HUES6 (cell line): ENCODE data around the gene ARMC7.
"Not testable (repeated sequence)": the region's sequence is repeated elsewhere in the genome, so short reads cannot be mapped to it uniquely, and the experiment has no call there.

Experiments
- H3K27ac ChIP-seq: 2 replicates; pipeline ENCODE4 v1.7.0; 2013; ENCODE audit warnings: low read depth, mild to moderate bottlenecking, low read length, inconsistent platforms
- H3K27me3 ChIP-seq: 2 replicates; pipeline ENCODE4 v1.6.1; 2013; ENCODE audit warnings: low read length; ENCODE audit not compliant: control insufficient read depth, insufficient read depth
- H3K36me3 ChIP-seq: 2 replicates; pipeline ENCODE4 v1.6.1; 2013; ENCODE audit warnings: low read length; ENCODE audit not compliant: control insufficient read depth, insufficient read depth
- H3K4me1 ChIP-seq: 2 replicates; pipeline ENCODE4 v1.6.1; 2013; ENCODE audit warnings: low read length; ENCODE audit not compliant: control insufficient read depth, insufficient read depth
- H3K4me3 ChIP-seq: 2 replicates; pipeline ENCODE4 v1.5.1; 2013; ENCODE audit warnings: low read depth, low read length
- H3K9ac ChIP-seq: one replicate; pipeline ENCODE4 v1.6.1; 2013; ENCODE audit warnings: mild to moderate bottlenecking, low read length
- H3K9me3 ChIP-seq: 2 replicates; pipeline ENCODE4 v1.6.1; 2013; ENCODE audit warnings: low read depth, low read length; ENCODE audit not compliant: control insufficient read depth, insufficient read depth

Gene ARMC7

GRCh38 chr17:75130632-75131277 is 21.0 kb downstream of the ARMC7 start:
- Histone ChIP-seq H3K4me3 (peak overlapping the region; percentile 88), H3K36me3 (peaks cover 27% of the 10 kb centered on the region), H3K4me1 (peaks cover 5% of the 10 kb centered on the region), H3K9me3 (no peaks in the 10 kb centered on the region), H3K27ac (peak overlapping the region; percentile 98), H3K9ac (peak overlapping the region; percentile 94), H3K27me3 (no peaks in the 10 kb centered on the region)

GRCh38 chr17:75131278-75132017 is 21.7 kb downstream of the ARMC7 start, which contains the start of gene NT5C:
Gene NT5C (minus strand): TSS chr17:75131742. CDS start chr17:75131707, 35 bp downstream.
- Histone ChIP-seq H3K4me3 (peak within 1 kb of the TSS; percentile 88), H3K36me3 (peaks cover 34% of the 10 kb centered on the region), H3K4me1 (peaks cover 5% of the 10 kb centered on the region), H3K9me3 (no peaks in the 10 kb centered on the region), H3K27ac (peak within 1 kb of the TSS; percentile 98), H3K9ac (peak within 1 kb of the TSS; percentile 94), H3K27me3 (no peaks in the 10 kb centered on the region)

GRCh38 chr17:75132018-75133000 is 22.5 kb downstream of the ARMC7 start:
- peak overlapping the region; percentile 98; the same call in 1 of the 2 replicates for H3K27ac ChIP-seq
- not testable (repeated sequence) for H3K9me3 ChIP-seq, H3K27me3 ChIP-seq, H3K4me1 ChIP-seq
- H3K4me3 ChIP-seq: peak overlapping the region; percentile 88
- peaks cover 40% of the 10 kb centered on the region for H3K36me3 ChIP-seq
- peak overlapping the region; percentile 94 for H3K9ac ChIP-seq

- Histone ChIP-seq H3K27ac (no peak overlapping the region), H3K27me3 (no peaks in the 10 kb centered on the region), H3K9me3 (no peaks in the 10 kb centered on the region), H3K4me3 (no peak overlapping the region), H3K4me1 (peaks cover 5% of the 10 kb centered on the region), H3K9ac (no peak overlapping the region), H3K36me3 (peaks cover 44% of the 10 kb centered on the region)
Observed at GRCh38 chr17:75133001-75133400, 23.2 kb downstream of the ARMC7 start.

- peaks cover 48% of the 10 kb centered on the region for H3K36me3 ChIP-seq
- H3K4me3 ChIP-seq, H3K27ac ChIP-seq, H3K9me3 ChIP-seq, H3K9ac ChIP-seq, H3K4me1 ChIP-seq, H3K27me3 ChIP-seq: not testable (repeated sequence)
Observed at GRCh38 chr17:75133607-75134347, 24.0 kb downstream of the ARMC7 start.

- peaks cover 52% of the 10 kb centered on the region for H3K36me3 ChIP-seq
- H3K9me3 ChIP-seq: no peaks in the 10 kb centered on the region
- peaks cover 2% of the 10 kb centered on the region for H3K4me1 ChIP-seq
- no peak overlapping the region for H3K4me3 ChIP-seq
- no peak overlapping the region for H3K9ac ChIP-seq
- no peaks in the 10 kb centered on the region for H3K27me3 ChIP-seq
- no peak overlapping the region for H3K27ac ChIP-seq
Observed at GRCh38 chr17:75135452-75135851, 25.7 kb downstream of the ARMC7 start.

GRCh38 chr17:75135946-75136345 is 26.2 kb downstream of the ARMC7 start:
- Histone ChIP-seq H3K9ac (no peak overlapping the region), H3K27ac (no peak overlapping the region)

GRCh38 chr17:75137762-75138161 is 28.0 kb downstream of the ARMC7 start:
- H3K4me1 ChIP-seq, H3K27ac ChIP-seq, H3K9me3 ChIP-seq, H3K27me3 ChIP-seq, H3K4me3 ChIP-seq, H3K9ac ChIP-seq: not testable (repeated sequence)
- H3K36me3 ChIP-seq: peaks cover 73% of the 10 kb centered on the region

More at GRCh38 chr17:75135946-75136345, 26.2 kb downstream of the ARMC7 start:
- H3K4me1 ChIP-seq: no peaks in the 10 kb centered on the region
- H3K27me3 ChIP-seq: no peaks in the 10 kb centered on the region
- H3K36me3 ChIP-seq: peaks cover 57% of the 10 kb centered on the region
- no peak overlapping the region for H3K4me3 ChIP-seq
- no peaks in the 10 kb centered on the region for H3K9me3 ChIP-seq

GRCh38 chr17:75138519-75138918 is 28.8 kb downstream of the ARMC7 start:
- H3K27me3 ChIP-seq: no peaks in the 10 kb centered on the region
- no peaks in the 10 kb centered on the region for H3K4me1 ChIP-seq
- H3K4me3 ChIP-seq: no peak overlapping the region
- H3K27ac ChIP-seq: no peak overlapping the region
- no peaks in the 10 kb centered on the region for H3K9me3 ChIP-seq
- no peak overlapping the region for H3K9ac ChIP-seq
- peaks cover 80% of the 10 kb centered on the region for H3K36me3 ChIP-seq

- Histone ChIP-seq H3K27ac (no peak overlapping the region), H3K9me3 (no peaks in the 10 kb centered on the region), H3K4me3 (no peak overlapping the region), H3K9ac (no peak overlapping the region), H3K27me3 (no peaks in the 10 kb centered on the region), H3K4me1 (no peaks in the 10 kb centered on the region), H3K36me3 (peaks cover 95% of the 10 kb centered on the region)
Observed at GRCh38 chr17:75142236-75142971, 32.6 kb downstream of the ARMC7 start.
